Gastroesophageal sphincter (tissue), 4 donors: ENCODE measurements around the gene TMEM120B. TPM values are rescaled to one million over a fixed set of nuclear protein-coding genes. Genes with fewer than 3 reads are reported as not detected.

Source experiments
- ATAC-seq: fragments of 150-250 bp; one replicate; pipeline ENCODE4 v1.9.1; 2016; ENCODE audit warnings: mild to moderate bottlenecking, moderate library complexity
- H3K27ac ChIP-seq, 4 donors: fragments of 200-600 bp; sonication (generic) in 3 of 4; 1 replicate in 3 of 4; 2 replicates in 1 of 4; pipeline ENCODE4 v1.5.1; 2016 to 2019
- H3K27me3 ChIP-seq: fragments of 200-600 bp; sonication (generic); one replicate; pipeline ENCODE4 v1.5.1; 2019
- H3K36me3 ChIP-seq, 2 donors: fragments of 200-600 bp; sonication (generic); one replicate each; pipeline ENCODE4 v1.5.1; 2019; ENCODE audit warnings: control low read depth in 1 of 2
- H3K4me1 ChIP-seq, 3 donors: fragments of 200-600 bp; sonication (generic); 1 replicate in 2 of 3; 2 replicates in 1 of 3; pipeline ENCODE4 v1.5.1; 2016 to 2019; ENCODE audit warnings: control low read depth in 2 of 3
- H3K4me3 ChIP-seq, 2 donors: fragments of 200-600 bp; sonication (generic); one replicate each; pipeline ENCODE4 v1.5.1; 2019; ENCODE audit warnings: mild to moderate bottlenecking in 1 of 2, moderate library complexity in 1 of 2
- H3K9me3 ChIP-seq, 3 donors: fragments of 200-600 bp; sonication (generic); one replicate each; pipeline ENCODE4 v1.5.1; 2017 to 2019; ENCODE audit warnings: control low read depth in 2 of 3
- EP300 ChIP-seq: sonication (generic); formaldehyde crosslinking; IDR thresholded peaks from one replicate; pipeline ENCODE4 v1.6.1; 2017; ENCODE audit warnings: antibody characterized with exemption, mild to moderate bottlenecking
- POLR2A ChIP-seq, 2 donors: fragments of 450-650 bp; IDR thresholded peaks; one replicate each; pipeline ENCODE4 v1.6.1; 2017; ENCODE audit warnings: antibody characterized with exemption in 2 of 2, mild to moderate bottlenecking in 2 of 2, moderate library complexity in 1 of 2
- POLR2AphosphoS5 ChIP-seq: sonication (generic); formaldehyde crosslinking; IDR thresholded peaks from one replicate; pipeline ENCODE4 v1.6.1; 2017; ENCODE audit warnings: antibody characterized with exemption
- WGBS, 2 donors: methylation state at CpG; one replicate each; pipeline ENCODE4 v1.1.5; 2018; ENCODE audit warnings: low coverage in 1 of 2; 5-methylcytosine and 5-hydroxymethylcytosine counted together
- total RNA-seq, 4 donors: library from RNA; depleted of rRNA; stranded (reverse); fragments of >200 nt; gene quantifications; one replicate each; pipeline ENCODE4 v1.1.0, GENCODE V29; 2016
- TF ChIP-seq, protein P1 (sequence below), 4 experiments: fragments of 200-600 bp in 2 of 4; fragments of 450-650 bp in 2 of 4; sonication (generic) in 1 of 4; IDR thresholded peaks; one replicate each; pipeline ENCODE4 v1.5.1; 2017 to 2019; ENCODE audit warnings: antibody characterized with exemption in 4 of 4, mild to moderate bottlenecking in 2 of 4, moderate library complexity in 2 of 4

The TMEM120B gene
- total RNA-seq, 4 donors from 2014 or later, result 4.2 to 14.3 (median 9.9) TPM

DNA sequence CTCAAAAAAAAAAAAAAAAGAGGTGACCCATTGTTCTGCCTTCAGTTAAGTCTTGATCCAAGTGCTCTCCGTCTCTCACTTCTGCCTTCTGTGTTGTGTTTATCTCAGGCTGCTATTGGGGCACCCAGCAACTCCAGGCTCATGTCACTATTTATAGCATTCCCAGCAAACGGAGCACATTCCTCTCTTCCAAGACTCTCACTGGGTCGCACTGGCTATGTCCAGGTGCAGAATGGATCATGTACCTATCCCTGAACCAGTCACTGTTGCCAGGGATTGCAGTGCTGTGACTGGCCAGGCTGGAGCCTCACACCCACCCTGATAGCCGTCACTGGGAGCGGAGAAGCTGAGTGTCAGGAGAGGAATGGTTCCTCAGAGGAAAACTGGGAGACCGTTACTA lies 49.7 kb downstream of the TMEM120B start:
- 0 to 46% methylated on average over 1 to 5 of the region's 6 CpGs for WGBS, 2 donors
- TF ChIP-seq POLR2AphosphoS5, result peak; percentile 53
- no peak for TF ChIP-seq POLR2A (IDR thresholded peaks at IDR 0.05)
- Histone ChIP-seq H3K36me3 (peaks cover 0 to 13% of the 10 kb centered on the region in 2 donors), H3K4me3 (no peak overlapping the region), H3K27me3 (no peaks in the 10 kb centered on the region), H3K9me3 (no peaks in the 10 kb centered on the region), H3K27ac (peak overlapping the region in 3 of 4 donors; percentile 72 to 77 (median 73)), H3K4me1 (peaks cover 0 to 43% (median 23%) of the 10 kb centered on the region in 3 donors)
- no peak for ATAC-seq

DNA sequence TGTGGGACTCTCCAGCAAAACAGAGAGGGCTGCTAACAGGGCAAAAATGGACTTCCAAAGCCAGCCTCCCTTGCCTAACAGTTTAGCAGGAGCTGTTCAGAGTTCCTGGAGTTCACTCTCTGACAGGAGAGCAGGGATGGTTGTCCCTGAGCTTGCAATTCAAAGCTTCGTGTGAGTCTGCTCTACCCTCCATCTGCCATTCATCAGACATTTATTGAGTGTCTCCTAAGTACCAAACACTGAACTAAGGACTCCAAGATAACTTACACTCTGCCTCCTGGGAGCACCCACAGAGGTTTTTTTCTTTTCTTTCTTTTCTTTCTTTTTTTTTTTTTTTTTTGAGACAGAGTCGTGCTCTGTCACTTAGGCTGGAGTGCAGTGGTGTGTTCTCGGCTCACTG lies 52.3 kb downstream of the TMEM120B start:
- no peaks in the 10 kb centered on the region for H3K9me3 ChIP-seq
- TF ChIP-seq EP300 (no peak), POLR2AphosphoS5 (no peak), POLR2A (IDR thresholded peaks at IDR 0.05) (no peak)
- TF ChIP-seq, protein P1, sequence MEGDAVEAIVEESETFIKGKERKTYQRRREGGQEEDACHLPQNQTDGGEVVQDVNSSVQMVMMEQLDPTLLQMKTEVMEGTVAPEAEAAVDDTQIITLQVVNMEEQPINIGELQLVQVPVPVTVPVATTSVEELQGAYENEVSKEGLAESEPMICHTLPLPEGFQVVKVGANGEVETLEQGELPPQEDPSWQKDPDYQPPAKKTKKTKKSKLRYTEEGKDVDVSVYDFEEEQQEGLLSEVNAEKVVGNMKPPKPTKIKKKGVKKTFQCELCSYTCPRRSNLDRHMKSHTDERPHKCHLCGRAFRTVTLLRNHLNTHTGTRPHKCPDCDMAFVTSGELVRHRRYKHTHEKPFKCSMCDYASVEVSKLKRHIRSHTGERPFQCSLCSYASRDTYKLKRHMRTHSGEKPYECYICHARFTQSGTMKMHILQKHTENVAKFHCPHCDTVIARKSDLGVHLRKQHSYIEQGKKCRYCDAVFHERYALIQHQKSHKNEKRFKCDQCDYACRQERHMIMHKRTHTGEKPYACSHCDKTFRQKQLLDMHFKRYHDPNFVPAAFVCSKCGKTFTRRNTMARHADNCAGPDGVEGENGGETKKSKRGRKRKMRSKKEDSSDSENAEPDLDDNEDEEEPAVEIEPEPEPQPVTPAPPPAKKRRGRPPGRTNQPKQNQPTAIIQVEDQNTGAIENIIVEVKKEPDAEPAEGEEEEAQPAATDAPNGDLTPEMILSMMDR (IDR thresholded peaks at IDR 0.05), result no peak
- H3K36me3 ChIP-seq, result no peaks in the 10 kb centered on the region
- no peak overlapping the region for H3K4me3 ChIP-seq
- WGBS, 2 donors, result 50 to 80% methylated on average over 1 of the region's 3 CpGs
- H3K27me3 ChIP-seq, result no peaks in the 10 kb centered on the region
- H3K4me1 ChIP-seq, result peaks cover 0 to 68% (median 34%) of the 10 kb centered on the region in 3 donors
- no peak overlapping the region for H3K27ac ChIP-seq
- no peak for ATAC-seq

DNA sequence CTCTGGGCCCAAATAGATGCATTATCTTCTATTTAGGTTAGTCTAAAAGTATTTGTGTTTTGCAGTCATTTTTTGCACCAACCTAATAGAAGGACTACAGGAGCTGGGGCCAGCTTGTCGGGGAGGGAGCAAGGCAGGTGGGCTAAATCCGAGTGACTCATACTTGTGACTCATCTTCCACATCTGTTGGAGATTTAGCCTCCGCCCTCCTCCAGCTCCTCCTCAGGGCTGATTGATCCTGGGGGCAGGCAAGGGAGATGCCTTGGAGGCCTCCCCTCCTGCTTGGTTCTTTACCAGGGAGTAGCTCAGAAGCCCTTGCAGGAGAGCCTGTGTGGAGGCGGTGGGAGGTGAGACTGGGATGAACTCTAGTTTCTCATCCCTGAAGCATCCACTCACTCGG lies 53.0 kb downstream of the TMEM120B start:
- Histone ChIP-seq H3K9me3 (no peaks in the 10 kb centered on the region), H3K4me3 (no peak overlapping the region), H3K4me1 (peaks cover 0 to 75% (median 34%) of the 10 kb centered on the region in 3 donors), H3K27ac (peak overlapping the region in 2 of 4 donors; percentile 76), H3K36me3 (no peaks in the 10 kb centered on the region), H3K27me3 (no peaks in the 10 kb centered on the region)
- 0 to 60% methylated on average over 1 to 2 of the region's 5 CpGs for WGBS, 2 donors
- ATAC-seq, result peak; percentile 57
- TF ChIP-seq POLR2A (IDR thresholded peaks at IDR 0.05), result no peak
- no peak for TF ChIP-seq POLR2AphosphoS5
- no peak for TF ChIP-seq EP300
- TF ChIP-seq, protein P1 (IDR thresholded peaks at IDR 0.05), result no peak

DNA sequence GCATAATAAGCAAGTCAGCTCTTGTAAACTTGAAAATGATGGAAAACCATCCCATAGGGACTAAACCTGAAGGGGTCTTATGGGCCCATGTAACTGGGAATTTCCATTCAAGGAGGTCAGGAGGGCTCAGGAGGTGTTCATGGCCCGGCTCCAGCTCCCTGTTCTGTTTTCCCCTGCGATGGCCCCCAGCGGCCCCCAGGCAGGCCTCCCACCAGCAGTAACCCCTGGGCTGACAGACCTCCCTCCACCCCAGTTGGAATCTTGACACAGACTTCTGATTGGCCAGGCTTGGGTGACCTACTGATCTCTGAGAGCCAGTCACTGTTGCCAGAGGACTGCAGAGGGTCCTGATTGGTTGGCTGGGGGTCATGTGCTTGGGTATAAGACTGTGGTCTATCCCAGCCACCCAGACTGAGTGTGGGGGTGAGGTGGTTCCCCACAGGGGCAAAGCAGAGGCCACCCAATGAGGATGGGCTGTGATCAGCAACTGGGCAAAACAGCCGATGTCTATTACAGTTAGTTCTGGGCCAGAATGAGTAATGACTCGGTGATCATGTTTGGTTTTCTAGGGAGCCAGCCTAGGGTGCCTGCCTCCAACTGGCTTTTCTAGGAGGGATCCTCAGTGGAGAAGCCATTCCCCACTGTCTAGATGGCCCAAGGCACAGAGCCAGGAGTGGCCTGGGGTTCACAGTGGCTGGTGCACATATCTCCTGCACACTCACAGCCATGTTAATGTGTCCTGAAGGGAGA lies 53.9 kb downstream of the TMEM120B start:
- 40% methylated on average over 1 to 2 of the region's 5 CpGs for WGBS, 2 donors

DNA sequence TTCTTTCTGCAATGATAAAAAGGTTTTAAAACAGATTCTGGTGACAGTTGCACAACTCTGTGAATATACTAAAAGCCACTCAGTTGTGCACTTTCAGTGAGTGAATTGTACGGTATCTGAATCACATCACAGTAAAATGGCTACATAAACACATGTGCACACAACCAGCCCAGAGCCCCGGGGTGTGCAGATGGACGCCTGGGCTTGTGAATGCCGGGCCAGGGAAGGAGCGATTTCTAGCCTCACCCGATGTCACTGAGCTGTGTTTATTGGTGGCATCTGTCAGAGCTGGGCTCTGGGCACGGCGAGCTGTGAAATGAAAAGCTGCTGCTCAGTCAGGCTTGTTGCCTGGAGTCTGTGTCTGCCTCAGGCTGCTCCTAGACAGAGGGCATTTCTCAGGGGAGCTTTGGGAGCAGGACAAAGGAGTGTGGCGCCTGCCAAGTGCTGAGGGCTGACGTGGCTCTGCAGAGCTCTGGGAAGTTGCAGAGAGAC lies 55.0 kb downstream of the TMEM120B start:
- Histone ChIP-seq H3K27ac (peak overlapping the region in 3 of 4 donors; percentile 76 to 77 (median 76)), H3K4me3 (no peak overlapping the region), H3K9me3 (no peaks in the 10 kb centered on the region), H3K27me3 (no peaks in the 10 kb centered on the region), H3K36me3 (no peaks in the 10 kb centered on the region), H3K4me1 (peaks cover 0 to 74% (median 27%) of the 10 kb centered on the region in 3 donors)
- TF ChIP-seq POLR2A (IDR thresholded peaks at IDR 0.05) (no peak), POLR2AphosphoS5 (no peak), EP300 (no peak)
- TF ChIP-seq, protein P1 (IDR thresholded peaks at IDR 0.05), result no peak
- peak; percentile 77 for ATAC-seq
- WGBS, 2 donors, result 0 to 33% methylated on average over 2 to 9 of the region's 10 CpGs

More for the DNA sequence above, 53.9 kb downstream of the TMEM120B start:
- Histone ChIP-seq H3K36me3 (no peaks in the 10 kb centered on the region), H3K4me1 (peaks cover 0 to 76% (median 34%) of the 10 kb centered on the region in 3 donors), H3K27ac (peak overlapping the region in 3 of 4 donors; percentile 63 to 76 (median 76)), H3K4me3 (no peak overlapping the region), H3K9me3 (no peaks in the 10 kb centered on the region), H3K27me3 (no peaks in the 10 kb centered on the region)
- no peak for TF ChIP-seq POLR2AphosphoS5
- no peak for TF ChIP-seq POLR2A (IDR thresholded peaks at IDR 0.05)
- TF ChIP-seq, protein P1 (IDR thresholded peaks at IDR 0.05), result no peak
- no peak for TF ChIP-seq EP300
- ATAC-seq, result no peak
